Heart left ventricle (tissue), 13 donors: ENCODE measurements around the gene NUP210.

Experiments used
- CTCF ChIP-seq, 12 donors: fragments of 200-600 bp; sonication (generic) in 4 of 12; IDR thresholded peaks; one replicate each; pipeline versions ENCODE4 v1.5.0 to v1.8.0; 2018 to 2022; ENCODE audit warnings: antibody characterized with exemption in 12 of 12, mild to moderate bottlenecking in 5 of 12
- POLR2A ChIP-seq, 2 donors: fragments of 450-650 bp; IDR thresholded peaks; one replicate each; pipeline ENCODE4 v1.6.1; 2017; ENCODE audit warnings: antibody characterized with exemption in 2 of 2, mild to moderate bottlenecking in 2 of 2, moderate library complexity in 2 of 2
- donor health status: ischemic (EF 13 %, LVEDD 7.1; RV severe dilation, severe dysfunction).
- donor health status: DM: no; HTN: yes; CAD: no.
- donor health status: DM: no; HTN: no; CAD: no.
- donor health status: ischemic (EF 25% LVEDD 6.9; RV normal size, moderate dysfunction).
- donor health status: ischemic (EF 25% LVEDD 5.7; RV mildly dilated, moderate dysfunction).
- donor health status: ischemic (EF 35%, LVEDD 5.7; RV mildly dilated, moderate dysfunction).
- donor health status: nonischemic (EF 11% LVEDD 7.7; RV severe dilation, severe dysfunction).
- donor health status: DM: yes; HTN: yes; CAD: no.
- donor health status: PGD.
- donor health status: ischemic (EF 29% LVEDD 5.4; RV normal size, mild dysfunction).
- donor health status: nonischemic (EF 23%, LVEDD 6.1; RV moderate dilation, normal function).

DNA sequence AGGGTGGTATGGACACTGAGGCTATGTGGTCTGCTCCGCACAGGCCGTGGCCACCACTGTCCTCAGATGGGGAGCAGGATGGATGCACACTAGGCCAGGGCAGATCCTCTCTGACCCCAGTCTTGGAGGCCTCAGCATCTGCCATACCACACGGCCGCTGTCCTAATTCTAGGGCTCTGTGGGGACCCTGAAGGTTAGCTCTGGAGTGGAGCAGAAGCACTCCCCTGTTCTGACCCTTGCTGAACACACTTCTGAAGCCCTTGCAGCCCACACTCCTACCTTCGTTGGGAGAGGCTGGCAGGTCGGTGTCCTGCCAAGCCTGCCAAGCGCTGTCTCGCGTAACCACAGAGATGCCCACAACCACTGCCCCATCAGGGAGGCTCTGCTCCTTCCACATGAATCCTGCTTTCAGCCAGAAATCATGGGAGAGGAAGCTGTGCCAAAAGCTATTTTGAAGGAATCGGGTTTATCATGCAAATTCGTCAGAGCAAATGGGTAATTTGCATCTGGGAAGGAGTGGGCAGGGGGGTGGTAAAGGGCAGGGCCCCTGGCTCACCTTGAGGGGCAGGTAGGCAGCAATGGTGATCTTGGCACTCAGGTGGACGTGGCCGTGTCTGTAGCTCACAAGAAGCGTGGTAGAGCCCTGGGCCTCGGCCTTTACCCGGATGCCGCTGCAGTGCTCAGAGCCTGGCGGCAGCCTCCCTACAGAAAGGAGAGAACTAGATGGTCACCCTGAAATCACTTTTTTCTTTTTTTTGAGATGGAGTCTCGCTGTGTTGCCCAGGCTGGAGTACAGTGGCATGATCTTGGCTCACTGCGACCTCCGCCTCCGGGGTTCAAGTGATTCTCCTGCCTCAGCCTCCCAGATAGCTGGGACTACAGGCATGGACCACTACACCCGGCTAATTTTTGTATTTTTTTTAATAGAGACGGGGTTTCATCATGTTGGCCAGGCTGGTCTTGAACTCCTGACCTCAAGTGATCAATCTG is 54.4 kb downstream of the NUP210 start:
- TF ChIP-seq CTCF (IDR thresholded peaks at IDR 0.05) (no peak), POLR2A (IDR thresholded peaks at IDR 0.05) (no peak)
